ENCODE measurements around the gene SEC22B. TPM values are rescaled to one million over a fixed set of nuclear protein-coding genes. Genes with fewer than 3 reads are reported as not detected.
A peak's percentile ranks its signal among the peaks of the same experiment; 100 is the strongest.

The SEC22B gene
- total and polyA plus RNA-seq, 2 of the 13 experiments (the other 11 are each of a cell fraction or from before 2014, with no cell fraction given), result 14.2 to 29.1 TPM

DNA sequence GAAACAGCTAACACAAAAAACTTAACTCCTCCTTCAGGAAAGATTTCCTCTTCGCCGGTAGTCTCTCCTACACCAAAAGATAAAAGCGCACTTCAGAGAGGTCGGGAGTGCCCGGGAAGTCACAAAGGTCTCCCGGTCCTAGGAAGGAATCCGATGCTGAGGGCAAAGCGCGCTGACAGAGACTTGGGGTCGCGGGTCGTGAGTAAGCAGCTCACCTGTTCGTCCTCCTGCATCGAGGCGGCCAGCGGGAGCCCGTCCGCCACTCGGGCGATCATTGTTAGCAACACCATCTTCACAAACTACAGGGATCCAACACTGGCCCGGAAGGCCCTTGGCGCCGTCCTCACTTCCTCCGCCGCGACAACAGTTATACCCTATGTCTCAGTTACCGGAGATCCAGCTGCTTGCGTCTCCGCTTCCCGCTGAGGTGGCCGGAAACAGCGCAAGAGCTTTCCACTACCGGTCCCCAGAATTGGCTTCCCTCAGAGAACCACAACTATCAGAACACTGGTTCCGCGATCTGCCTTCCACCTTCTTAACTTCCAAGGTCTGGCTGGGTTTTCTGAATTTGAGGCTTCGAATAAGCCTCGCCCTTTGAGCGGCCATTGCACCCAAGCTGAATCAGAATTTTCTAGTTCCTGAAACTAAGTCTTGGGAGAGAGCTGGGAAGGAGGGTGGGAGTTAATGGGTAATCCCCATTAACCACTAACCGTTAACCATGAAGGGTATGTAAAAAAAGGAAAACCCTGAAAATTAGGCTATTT is at the start of gene SEC22B (continued):
- TF ChIP-seq STAG1 (CRISPR knock-in tag; IDR thresholded peaks at IDR 0.05) (no peak), RFXAP (CRISPR knock-in tag; IDR thresholded peaks at IDR 0.05; ENCODE audit: borderline replicate concordance) (peak; percentile 52; the same call in 1 of the 2 replicates), ZNF225 (CRISPR knock-in tag; IDR thresholded peaks at IDR 0.05) (0 out of 2 replicates have a peak, but pooled peaks have one; percentile 38), JDP2 (CRISPR knock-in tag; IDR thresholded peaks at IDR 0.05; ENCODE audit: borderline replicate concordance) (no peak), ZNF678 (CRISPR knock-in tag; IDR thresholded peaks at IDR 0.05) (no peak), ARID2 (CRISPR knock-in tag; IDR thresholded peaks at IDR 0.05; ENCODE audit: borderline replicate concordance) (no peak), ZSCAN29 (CRISPR knock-in tag; conservative IDR thresholded peaks at IDR 0.05) (peak; percentile 63; the same call in 1 of the 2 replicates), ZSCAN25 (CRISPR knock-in tag; IDR thresholded peaks at IDR 0.05) (peak; percentile 48; the same call in 1 of the 2 replicates), PHF5A (CRISPR knock-in tag; IDR thresholded peaks at IDR 0.05; ENCODE audit: low read depth, unreplicated experiment) (peak; percentile 34), YY1 (IDR thresholded peaks at IDR 0.05; ENCODE audit: insufficient read depth, insufficient replicate concordance, low read depth, low read length) (peak; percentile 75), ZNF263 (CRISPR knock-in tag; IDR thresholded peaks at IDR 0.05) (no peak; the same call in 1 of the 2 replicates), HDAC1 (CRISPR knock-in tag; IDR thresholded peaks at IDR 0.05) (peak; percentile 80), NCOR1 (IDR thresholded peaks at IDR 0.05; ENCODE audit: borderline replicate concordance, low read length) (peak; percentile 45; the same call in 1 of the 2 replicates), ZNF720 (CRISPR knock-in tag; IDR thresholded peaks at IDR 0.05) (no peak), RORA (CRISPR knock-in tag; IDR thresholded peaks at IDR 0.05) (no peak), SAP130 (CRISPR knock-in tag; IDR thresholded peaks at IDR 0.05; ENCODE audit: low read depth) (peak; percentile 95), ZNF431 (CRISPR knock-in tag; IDR thresholded peaks at IDR 0.05; ENCODE audit: borderline replicate concordance, low read depth) (no peak), SMC3 (IDR thresholded peaks at IDR 0.05; ENCODE audit: low read length) (0 out of 2 replicates have a peak, but pooled peaks have one; percentile 7), ZC3H13 (CRISPR knock-in tag; IDR thresholded peaks at IDR 0.05) (0 out of 2 replicates have a peak, but pooled peaks have one; percentile 29), ZNF557 (CRISPR knock-in tag; IDR thresholded peaks at IDR 0.05) (0 out of 2 replicates have a peak, but pooled peaks have one; percentile 56), POLR2AphosphoS5 (IDR thresholded peaks at IDR 0.05; ENCODE audit: low read depth, low read length) (peak; percentile 96), ZMYM3 (CRISPR knock-in tag; IDR thresholded peaks at IDR 0.05) (peak; percentile 82; the same call in 1 of the 2 replicates)
- TF ChIP-seq, protein P1, sequence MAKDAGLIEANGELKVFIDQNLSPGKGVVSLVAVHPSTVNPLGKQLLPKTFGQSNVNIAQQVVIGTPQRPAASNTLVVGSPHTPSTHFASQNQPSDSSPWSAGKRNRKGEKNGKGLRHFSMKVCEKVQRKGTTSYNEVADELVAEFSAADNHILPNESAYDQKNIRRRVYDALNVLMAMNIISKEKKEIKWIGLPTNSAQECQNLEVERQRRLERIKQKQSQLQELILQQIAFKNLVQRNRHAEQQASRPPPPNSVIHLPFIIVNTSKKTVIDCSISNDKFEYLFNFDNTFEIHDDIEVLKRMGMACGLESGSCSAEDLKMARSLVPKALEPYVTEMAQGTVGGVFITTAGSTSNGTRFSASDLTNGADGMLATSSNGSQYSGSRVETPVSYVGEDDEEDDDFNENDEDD (CRISPR knock-in tag; IDR thresholded peaks at IDR 0.05; ENCODE audit: borderline replicate concordance), result peak; percentile 72; the same call in 1 of the 2 replicates
- TF ChIP-seq, protein P2, sequence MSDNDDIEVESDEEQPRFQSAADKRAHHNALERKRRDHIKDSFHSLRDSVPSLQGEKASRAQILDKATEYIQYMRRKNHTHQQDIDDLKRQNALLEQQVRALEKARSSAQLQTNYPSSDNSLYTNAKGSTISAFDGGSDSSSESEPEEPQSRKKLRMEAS (IDR thresholded peaks at IDR 0.05), result peak; percentile 78
- TF ChIP-seq, protein P3, sequence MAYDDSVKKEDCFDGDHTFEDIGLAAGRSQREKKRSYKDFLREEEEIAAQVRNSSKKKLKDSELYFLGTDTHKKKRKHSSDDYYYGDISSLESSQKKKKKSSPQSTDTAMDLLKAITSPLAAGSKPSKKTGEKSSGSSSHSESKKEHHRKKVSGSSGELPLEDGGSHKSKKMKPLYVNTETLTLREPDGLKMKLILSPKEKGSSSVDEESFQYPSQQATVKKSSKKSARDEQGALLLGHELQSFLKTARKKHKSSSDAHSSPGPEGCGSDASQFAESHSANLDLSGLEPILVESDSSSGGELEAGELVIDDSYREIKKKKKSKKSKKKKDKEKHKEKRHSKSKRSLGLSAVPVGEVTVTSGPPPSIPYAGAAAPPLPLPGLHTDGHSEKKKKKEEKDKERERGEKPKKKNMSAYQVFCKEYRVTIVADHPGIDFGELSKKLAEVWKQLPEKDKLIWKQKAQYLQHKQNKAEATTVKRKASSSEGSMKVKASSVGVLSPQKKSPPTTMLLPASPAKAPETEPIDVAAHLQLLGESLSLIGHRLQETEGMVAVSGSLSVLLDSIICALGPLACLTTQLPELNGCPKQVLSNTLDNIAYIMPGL (CRISPR knock-in tag; IDR thresholded peaks at IDR 0.05; ENCODE audit: borderline replicate concordance in 1 of 2, low read depth in 1 of 2), result peak in 1 of 2 experiments; percentile 81
- TF ChIP-seq, protein P4, sequence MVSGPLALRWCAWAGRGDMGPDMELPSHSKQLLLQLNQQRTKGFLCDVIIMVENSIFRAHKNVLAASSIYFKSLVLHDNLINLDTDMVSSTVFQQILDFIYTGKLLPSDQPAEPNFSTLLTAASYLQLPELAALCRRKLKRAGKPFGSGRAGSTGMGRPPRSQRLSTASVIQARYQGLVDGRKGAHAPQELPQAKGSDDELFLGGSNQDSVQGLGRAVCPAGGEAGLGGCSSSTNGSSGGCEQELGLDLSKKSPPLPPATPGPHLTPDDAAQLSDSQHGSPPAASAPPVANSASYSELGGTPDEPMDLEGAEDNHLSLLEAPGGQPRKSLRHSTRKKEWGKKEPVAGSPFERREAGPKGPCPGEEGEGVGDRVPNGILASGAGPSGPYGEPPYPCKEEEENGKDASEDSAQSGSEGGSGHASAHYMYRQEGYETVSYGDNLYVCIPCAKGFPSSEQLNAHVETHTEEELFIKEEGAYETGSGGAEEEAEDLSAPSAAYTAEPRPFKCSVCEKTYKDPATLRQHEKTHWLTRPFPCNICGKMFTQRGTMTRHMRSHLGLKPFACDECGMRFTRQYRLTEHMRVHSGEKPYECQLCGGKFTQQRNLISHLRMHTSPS (CRISPR knock-in tag; IDR thresholded peaks at IDR 0.05; ENCODE audit: low read depth), result peak; percentile 44; the same call in 1 of the 2 replicates
